Ecto neural progenitor cell (in vitro differentiated cells): ENCODE results near the gene OR2A5.
"Not testable (repeated sequence)": the region's sequence is repeated elsewhere in the genome, so short reads cannot be mapped to it uniquely, and the experiment has no call there.

Experiments used
- DNase-seq: peaks from one replicate; pipeline ENCODE4 v3.0.0-alpha.2; 2018; ENCODE audit warnings: low spot score

OR2A5 gene

DNA sequence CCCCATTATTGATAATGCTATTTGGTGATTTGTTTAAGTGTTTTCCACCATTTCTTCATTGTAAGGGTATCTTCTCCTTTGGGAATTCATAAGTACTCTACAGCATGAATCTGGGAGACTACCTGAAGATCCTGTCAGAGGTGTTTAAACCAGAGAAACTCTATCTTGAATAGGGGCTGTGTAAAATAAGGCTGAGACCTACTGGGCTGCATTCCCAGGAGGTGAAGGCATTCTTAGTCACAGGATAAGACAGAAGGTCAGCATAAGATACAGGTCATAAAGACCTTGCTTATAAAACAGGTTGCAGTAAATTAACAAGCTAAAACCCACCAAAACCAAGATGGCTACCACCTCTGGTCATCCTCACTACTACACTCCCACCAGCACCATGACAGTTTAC, 13.4 kb upstream of the OR2A5 start:
- no peak for DNase-seq

DNA sequence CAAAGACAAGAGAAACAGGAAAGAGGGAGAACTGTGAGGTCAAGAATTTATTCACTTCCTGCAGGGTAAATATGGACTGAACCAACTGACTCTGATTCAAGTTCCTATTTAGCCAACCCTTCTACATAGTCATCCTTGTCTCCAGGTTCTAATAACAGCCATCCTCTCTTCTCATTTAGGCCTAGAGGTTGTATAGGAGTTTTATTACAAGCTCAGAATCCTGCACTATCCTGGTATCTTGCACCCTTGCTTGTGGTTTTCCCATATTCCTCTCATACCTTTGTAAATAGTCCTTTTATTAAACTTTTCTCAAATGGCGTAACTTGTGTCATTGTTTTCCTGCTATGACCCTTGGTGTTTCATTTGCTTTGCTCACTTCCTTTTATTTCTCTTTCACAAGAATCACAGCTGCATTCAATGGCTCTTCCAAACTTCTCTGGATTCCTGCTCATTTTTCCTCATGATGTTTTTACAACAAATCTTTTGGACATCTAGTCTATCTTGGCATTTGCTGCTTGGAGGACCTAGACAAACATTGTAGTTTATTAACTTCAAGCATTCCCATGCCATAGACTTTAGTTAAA, 12.4 kb upstream of the OR2A5 start:
- DNase-seq: no peak

DNA sequence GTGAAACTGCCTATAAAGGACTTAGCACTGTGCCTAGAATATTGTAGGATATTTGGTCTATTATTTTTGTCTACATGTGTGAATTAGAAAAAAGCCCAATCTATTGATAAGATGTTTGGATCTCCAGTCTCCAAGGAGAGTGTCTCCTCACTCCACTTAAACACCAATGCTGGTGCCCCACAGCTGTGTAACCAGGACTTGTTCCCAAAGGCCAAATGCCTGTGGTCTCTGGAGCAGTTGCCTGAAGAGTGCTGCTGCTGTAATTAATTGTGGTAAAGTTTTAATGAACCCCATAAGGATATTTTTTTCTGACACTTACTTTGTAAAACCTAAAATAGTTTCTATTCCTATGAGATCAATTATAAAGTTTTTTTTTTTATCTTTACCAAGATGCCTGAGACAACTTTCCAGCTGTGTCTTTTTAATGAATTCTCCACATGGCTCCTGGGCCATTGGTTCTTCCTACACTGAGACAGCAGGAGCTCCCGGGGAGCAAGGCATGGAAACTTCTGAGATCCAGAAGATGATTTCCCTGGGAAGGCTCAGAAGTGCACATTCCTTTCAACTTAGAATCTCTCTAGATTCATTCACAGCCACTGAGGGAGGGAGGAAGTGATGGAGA, 11.2 kb upstream of the OR2A5 start:
- no peak for DNase-seq

DNA sequence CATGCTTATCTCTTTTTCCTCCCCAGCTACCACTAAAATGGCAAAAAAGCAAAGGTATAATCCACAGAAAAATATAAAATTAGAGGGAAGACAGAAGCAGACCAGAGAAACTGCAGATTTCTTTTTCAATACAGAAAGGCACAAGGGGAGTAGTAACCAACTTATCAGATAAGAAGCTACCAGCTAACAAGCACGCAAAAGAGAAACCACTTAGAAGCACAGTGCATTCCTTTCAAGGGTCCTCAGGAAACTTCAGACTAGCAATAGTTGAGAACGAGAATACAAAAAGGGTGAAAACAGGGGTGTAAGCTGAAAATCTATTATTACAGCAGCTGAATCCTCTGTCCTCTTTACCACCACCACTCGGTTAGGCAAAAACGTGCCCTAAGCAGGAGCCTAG, 9.9 kb upstream of the OR2A5 start:
- DNase-seq: no peak

DNA sequence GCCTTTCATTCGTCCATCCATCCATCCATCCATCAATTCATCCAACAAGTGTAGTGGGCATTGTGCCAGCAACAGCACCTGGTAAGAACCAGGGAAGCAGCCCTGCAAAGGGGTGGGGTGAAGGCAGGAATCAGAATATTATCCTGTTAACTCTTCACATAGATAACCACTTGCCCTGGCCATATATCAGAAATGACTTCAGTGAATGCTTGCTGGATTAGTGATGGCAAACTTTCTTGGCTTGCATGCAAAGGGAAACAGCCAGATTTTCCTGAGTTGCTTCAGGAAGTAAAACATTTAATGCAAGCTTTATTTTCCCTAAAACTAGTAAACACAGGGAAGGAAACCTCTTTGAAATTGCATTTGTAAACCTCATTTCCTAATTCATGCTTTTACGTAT, 743 bp downstream of the OR2A5 start:
- no peak for DNase-seq

DNA sequence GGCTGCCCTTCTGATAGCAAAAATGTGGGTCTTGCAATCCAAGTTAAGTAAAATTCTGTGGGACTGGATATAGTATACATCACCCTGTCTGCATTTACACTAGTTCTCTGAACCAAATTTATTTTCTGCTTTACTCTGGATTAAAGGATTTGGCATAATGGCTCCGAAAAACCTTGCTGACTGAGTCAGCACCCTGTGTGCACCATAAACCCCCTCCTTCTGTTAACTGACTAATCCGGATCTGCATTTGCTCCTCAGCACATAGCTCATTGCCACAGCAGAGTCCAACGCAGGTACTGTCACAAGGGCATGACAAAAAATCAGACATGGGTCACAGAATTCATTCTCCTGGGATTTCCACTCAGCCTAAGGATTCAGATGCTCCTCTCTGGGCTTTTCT, 1.3 kb downstream of the OR2A5 start:
- DNase-seq: no peak

DNA sequence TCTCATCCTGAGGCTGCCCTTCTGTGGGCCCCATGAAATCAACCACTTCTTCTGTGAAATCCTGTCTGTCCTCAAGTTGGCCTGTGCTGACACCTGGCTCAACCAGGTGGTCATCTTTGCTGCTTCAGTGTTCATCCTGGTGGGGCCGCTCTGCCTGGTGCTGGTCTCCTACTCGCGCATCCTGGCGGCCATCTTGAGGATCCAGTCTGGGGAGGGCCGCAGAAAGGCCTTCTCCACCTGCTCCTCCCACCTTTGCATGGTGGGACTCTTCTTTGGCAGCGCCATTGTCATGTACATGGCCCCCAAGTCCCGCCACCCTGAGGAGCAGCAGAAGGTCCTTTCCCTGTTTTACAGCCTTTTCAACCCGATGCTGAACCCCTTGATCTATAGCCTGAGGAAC, 2.1 kb downstream of the OR2A5 start:
- not testable (repeated sequence) for DNase-seq

DNA sequence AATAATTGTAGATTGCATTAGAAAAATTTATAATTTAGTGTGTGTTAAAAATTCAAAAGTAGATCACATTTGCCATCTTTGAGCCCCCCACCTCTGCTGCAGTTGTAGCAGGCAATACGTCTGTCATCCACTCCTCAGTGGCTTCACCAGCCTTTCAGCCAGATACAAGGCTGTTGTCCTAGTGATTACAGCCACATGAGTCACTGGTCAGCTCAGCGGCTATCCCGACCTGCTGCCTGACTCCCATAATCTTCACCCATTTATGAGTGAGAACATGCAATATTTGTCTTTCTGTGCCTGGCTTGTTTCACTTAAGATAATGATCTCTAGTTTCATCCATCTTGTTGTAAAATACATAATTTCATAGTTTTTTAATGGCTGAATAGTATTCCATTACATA, 9.2 kb downstream of the OR2A5 start:
- DNase-seq: no peak

DNA sequence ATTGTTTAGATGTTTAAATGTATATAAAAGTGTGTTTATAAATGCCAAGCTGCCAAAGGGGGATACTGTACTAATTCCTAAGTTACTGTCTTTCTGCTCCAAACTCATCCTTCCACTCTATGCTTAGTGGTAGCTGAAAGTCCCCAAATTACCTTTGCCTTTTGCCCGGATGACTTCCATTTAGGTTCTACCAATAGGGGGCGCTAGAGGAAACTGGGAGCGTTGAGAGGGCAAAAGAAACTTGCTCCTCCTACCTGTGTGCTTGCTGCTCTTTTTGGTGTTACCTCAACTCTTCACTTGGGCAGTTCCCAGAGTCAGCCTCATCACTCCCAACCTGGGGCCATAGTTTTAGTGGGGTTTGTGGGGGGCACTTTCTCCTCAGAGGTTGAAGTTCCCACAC, 15.0 kb downstream of the OR2A5 start:
- no peak for DNase-seq

DNA sequence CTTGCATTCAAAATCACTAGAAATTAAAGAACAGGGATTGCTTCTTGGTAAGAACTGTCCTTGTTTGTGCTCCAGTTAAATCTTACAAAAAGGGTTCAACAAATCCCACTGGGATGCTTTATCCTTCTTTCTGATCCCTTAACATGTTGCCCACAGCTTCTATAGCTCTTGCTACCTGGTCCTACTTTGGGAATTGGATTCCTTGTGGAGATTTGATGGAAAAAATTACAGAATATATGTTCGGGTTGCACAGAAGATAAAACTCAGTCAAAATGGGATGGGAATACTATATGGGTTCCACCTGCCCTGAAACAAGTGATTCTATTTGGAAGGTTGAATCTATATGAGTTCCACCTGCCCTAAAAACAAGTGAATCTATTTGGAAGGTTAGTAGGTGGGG, 20.8 kb downstream of the OR2A5 start, which contains the start of gene OR2A25:
TSS of gene OR2A25 (plus strand) at position 301 of the 400 bp plus-strand sequence. CDS start 4,409 bp downstream, outside the sequence.
- DNase-seq: no peak

DNA sequence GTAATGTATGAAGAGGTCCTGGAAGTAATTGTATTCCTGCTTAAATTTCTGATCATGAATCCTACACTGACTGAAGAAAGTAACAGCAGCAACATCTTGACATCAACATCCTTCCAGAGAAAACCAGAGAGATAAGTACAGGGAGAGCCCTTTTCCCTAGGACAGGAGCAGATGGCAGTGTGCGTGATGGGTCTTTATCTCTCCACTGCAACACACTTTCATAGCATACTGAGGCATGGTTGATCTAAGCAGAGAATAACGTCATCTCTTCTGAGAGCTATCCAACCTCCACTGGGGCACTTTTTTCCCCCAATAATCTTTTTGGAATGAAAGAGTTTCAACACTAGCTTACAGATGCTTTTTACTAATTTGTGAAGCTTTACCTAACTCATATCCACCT, 21.2 kb downstream of the OR2A5 start:
- no peak for DNase-seq

DNA sequence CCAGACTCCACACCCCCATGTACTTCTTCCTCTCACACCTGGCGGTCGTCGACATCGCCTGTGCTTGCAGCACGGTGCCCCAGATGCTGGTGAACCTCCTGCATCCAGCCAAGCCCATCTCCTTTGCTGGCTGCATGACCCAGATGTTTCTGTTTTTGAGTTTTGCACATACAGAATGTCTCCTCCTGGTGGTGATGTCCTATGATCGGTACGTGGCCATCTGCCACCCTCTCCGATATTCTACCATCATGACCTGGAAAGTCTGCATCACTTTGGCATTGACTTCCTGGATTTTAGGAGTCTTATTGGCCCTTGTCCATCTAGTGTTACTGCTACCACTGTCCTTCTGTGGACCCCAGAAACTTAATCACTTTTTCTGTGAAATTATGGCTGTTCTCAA, 25.6 kb downstream of the OR2A5 start:
- DNase-seq: no peak

DNA sequence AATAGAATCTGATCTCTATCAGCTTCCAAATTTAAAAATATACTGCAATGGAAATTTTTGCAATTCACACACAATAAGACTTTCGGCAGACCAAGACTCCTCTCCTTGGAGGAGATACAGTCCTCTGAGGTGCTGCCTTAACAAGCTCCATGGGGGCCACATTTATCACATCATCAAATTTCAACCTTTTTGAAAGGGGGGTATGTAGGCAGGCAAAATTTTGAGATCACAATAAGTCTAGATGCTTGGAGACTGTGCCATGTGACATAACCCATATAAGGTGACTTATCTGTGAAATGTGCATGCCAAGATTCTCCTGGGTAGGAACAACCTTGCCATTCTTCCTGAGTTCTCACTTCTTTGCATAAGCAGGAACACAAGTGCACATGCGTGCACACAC, 37.2 kb downstream of the OR2A5 start, which contains the start of gene OR2A12:
TSS of gene OR2A12 (plus strand) at position 301 of the 400 bp plus-strand sequence. CDS start 8,830 bp downstream, outside the sequence.
- DNase-seq: no peak

DNA sequence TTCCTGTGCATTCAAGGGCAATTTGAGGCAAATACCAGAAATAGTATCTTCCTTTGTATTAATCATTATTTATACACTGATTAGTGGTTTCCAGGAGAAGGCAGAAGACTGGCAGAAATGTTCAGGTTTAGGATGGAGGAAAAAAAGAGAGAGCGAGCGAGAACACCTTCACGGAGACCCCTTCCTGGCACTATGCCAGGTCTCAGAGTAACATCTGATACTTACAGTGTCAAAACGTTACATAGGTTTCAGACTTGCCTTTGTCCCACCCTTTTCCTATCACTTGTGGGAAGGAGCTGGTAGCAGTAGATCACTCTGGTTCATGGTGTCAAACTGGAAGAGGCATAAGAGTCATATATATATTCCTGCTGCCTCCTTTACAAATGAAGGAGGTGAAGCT, 38.0 kb downstream of the OR2A5 start:
- DNase-seq: no peak

DNA sequence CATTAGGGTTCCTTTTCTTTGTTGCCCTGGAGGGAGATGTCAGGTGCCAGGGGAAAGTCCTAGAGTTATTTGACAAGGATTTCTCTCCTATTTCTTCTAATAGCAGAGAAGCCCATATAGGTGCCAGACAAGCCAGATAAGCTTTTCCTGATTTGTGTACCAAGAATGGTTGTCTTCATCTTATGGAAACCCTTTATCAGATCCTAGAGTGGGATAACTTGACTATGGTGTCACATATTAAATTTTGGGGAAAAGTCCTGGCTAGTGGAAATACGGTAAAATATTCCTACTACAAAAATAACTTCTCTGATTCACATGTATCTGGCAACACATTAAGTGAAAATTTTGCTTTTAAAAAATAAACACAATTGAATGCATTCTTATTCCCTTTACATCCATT, 38.5 kb downstream of the OR2A5 start:
- no peak for DNase-seq

DNA sequence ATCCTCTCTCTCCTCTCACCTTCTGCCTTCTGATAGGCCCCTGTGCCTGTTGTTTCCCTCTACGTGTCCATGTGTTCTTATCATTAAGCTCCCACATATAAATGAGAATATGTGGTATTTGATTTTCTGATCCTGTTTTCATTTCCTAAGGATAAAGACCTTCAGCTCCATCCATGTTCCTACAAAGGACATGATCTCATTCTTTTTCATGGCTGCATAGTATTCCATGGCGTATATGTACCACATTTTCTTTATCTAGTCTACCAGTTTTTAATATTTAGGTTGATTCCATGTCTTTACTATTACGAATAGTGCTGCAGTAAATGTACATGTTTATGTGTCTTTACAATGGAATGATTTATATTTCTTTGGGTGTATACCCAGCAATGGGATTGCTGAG, 41.9 kb downstream of the OR2A5 start:
- DNase-seq: no peak

DNA sequence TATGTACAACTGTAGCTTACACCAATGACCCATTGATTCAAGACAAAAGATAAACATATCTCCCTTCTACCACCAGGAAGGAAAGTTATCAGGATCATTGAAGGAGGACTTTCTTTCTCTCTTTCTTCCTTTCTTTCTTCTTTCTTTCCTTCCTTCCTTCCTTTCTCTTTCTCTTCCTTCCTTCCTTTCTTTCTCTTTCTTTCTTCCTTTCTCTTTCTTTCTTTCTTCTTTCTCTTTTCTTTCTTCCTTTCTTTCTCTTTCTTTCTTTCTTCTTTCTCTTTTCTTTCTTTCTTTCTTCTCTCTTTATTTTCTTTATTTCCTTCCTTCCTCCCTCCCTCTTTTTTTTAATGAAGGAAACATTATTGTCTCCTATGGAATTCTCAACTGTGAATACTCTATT, 50.0 kb downstream of the OR2A5 start:
- DNase-seq: no peak

DNA sequence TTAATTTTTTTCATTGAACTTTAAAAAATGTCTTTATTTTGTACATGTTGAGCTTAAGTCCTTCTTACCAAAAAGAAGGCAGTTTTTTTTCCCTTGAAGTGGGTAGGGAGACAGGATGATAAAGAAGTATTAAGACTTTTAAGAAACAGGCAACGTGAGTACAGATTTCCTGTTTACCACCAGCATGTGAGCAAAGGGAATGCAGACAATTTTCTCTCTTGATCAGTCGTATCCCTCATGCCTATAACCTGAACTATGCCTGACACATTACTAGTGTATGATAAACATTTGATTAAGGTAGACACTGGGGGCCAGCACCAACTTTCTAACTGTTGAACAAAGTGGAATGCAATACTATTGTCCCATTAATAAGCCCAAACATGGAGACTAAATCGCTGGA, 51.9 kb downstream of the OR2A5 start:
- DNase-seq: no peak

DNA sequence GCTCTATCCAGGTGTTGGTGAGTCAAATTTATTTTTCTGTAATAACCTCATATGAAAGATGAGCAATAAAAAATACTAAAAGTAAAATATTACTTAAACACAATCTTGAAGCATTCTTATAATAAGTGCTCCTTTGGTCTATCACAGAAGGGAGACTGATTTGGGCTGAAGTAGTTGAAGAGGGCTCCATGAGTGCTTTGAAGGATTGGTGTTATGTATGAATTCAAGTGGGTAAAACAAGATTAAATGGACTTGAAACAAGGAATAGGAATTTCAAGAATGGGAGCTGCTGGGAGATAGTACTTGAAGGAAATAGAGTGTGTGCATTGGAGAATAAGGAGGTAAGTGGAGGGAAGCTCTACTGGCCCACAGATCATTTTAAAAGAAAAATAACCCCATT, 53.3 kb downstream of the OR2A5 start:
- DNase-seq: no peak

DNA sequence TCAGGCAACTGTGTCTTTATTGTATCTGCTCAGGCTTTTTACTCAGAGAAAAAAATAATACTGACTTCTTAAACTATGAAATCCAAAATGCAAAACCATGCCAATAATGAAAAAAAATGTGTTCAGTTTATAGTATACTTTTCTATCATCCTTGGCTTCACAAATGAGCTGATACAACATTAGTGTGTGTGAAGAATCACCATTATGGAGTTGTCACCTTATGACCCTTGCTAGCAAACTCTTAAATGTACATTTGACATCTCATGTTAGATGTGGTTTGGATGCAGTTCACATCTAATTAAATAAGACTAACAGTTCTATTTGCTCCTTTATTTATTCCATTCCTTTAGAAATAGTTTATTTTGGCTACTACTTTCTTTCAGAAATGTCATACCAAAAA, 56.5 kb downstream of the OR2A5 start:
- no peak for DNase-seq
